GM19193 (cell line): ENCODE results near the gene RABAC1.

Source experiments
- POLR2A ChIP-seq: IDR thresholded peaks from 4 replicates; pipeline ENCODE4 v1.6.1; 2011; ENCODE audit not compliant: insufficient read depth, insufficient read length; ENCODE audit errors: extremely low read depth

Gene RABAC1

DNA sequence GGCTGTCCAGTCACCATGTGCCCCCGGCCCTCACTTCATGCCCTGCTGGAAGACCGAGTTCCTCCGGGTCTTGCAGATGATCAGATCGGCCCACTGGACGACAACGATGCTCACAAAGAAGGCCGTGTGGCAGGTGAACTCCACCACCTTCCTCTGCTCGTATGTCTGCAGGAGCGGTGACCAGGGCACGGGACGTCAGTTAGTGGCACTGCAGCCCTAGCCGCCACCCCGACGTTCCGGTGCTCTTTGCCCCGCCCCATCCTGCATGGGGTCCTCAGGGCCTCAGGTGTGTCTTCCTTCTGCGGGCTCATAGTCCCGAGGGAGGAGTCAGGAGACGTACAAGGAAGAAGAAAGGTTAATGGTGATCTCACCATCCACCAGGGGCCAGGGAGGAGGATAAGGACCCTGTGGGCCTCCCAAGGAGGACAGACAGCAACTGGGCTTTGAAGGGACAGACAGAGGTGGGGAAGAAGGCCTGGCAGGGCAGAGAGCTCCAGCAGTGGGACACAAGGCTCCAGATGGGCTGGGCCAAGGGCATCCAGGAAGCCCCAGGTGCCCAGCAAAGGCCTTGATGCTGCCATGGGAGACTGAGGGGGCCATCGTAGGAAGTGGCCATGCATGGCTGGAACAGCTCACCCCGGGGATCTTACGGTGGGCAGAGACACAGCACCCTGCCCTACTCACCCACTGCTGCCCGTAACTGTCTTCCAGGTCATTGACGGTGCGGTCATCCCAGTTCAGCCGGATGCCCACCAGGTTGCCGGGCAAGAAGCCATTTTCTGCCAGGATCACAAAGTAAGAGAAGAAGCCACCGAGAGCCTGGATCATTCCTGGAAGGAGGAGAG, 9.9 kb upstream of the RABAC1 start:
- TF ChIP-seq POLR2A, result no peak

DNA sequence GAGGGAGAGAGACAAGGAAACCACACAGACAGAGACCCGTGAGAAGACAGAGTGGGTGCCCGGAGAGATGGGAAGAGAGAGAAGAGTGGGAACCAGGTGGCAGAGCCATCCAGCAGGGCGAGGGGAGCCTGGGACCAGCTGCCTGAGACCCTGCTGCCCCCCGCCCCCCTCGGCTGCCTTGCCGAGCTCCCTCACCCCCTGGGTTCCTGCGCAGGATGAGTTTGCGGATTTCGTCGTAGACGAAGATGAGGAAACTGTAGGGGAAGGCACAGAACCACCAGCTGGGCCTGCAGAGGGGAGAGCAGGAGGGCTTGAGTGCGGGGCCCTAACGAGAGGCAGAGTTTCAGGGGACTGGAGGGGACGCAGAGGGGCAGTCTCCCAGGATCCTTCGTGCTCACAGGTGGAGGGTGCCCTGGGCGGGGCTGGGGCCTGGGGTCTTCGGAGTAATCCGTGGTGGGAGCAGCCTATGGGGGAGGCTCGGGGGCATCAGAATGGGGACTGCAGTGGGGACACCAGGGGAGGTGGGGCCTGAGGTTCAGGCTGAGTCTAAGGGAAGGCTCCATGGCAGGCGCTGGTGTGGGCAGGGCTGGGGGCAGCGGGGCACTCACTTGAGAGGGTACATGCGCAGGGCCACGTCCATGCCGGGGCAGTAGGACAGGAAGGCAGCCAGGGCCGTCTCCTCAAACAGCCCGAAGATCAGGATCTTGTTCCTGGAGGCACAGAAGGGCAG, 8.1 kb upstream of the RABAC1 start:
- TF ChIP-seq POLR2A, result no peak

- no peak for TF ChIP-seq POLR2A
These were observed 6.0 kb upstream of the RABAC1 start for GRCh38 chr19:41965106-41965505.

GRCh38 chr19:41960973-41961372, 1.9 kb upstream of the RABAC1 start:
- no peak for TF ChIP-seq POLR2A

- TF ChIP-seq POLR2A, result no peak
These were observed 610 bp downstream of the RABAC1 start for GRCh38 chr19:41958367-41959055.

GRCh38 chr19:41957838-41958366, 1.2 kb downstream of the RABAC1 start:
- TF ChIP-seq POLR2A, result no peak

DNA sequence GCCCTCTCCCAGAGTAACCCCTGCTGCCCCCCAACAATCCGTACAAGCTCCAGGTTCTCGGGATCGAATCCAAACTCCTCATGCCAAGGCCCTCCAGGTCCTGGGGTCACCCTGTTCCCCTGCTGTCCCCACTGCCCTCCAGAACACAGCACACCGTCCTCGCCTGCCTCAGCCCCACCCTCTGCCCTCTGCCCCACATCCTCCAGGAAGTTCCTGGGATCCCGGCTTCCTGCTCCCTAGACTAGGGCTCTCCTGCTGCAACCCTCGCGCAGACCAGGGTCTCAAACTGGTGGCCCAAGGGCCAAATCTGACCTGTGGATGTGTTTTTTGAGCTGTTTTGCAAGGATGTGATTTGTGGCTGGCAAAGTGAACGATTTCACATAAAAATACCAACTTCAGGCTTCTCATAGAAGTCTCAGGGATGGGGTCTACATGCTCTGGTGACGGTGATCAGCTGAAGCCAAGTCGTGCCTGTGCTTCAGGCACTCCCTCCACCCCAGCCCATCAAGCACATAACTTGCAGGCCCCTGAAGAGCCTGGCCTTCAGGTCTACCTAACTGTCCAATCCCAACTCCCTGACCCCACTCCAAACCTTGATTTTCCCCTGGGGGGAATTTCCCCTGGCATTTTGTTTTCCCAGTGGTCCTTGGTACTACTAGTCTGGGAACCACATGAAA, 1.8 kb downstream of the RABAC1 start:
- no peak for TF ChIP-seq POLR2A

GRCh38 chr19:41956621-41957020, 2.5 kb downstream of the RABAC1 start:
- TF ChIP-seq POLR2A, result no peak

- no peak for TF ChIP-seq POLR2A
These were observed 3.6 kb downstream of the RABAC1 start for GRCh38 chr19:41955521-41955920.

DNA sequence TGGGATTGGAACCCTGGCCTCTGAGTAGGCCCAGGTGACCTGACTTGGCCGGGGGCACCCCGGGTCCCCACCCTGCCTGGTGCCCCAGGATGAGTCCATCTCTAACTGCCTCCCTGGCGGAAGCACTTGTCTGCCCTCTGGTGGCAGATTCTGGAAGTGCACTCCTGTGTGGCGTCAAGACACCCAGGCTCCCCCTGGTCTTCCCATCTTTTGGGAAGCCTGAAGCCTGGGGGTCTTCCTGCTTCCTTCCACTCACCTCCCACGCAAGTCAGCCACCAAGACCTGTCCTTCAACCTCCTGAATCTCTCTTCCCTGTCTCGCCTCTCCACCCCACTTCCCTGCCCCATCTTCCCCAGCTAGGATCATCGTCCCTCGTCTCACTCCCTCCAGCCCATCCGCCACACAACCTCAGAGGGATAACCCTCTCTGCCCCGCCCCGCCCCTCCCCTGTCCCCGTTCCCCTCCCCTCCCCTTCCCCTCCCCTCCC, 7.4 kb downstream of the RABAC1 start:
- TF ChIP-seq POLR2A, result no peak

- no peak for TF ChIP-seq POLR2A
These were observed 12.0 kb downstream of the RABAC1 start for GRCh38 chr19:41947091-41947490.

- peak; percentile 30 for TF ChIP-seq POLR2A
These were observed 13.9 kb downstream of the RABAC1 start for GRCh38 chr19:41945135-41945766.

GRCh38 chr19:41944336-41944735, 14.8 kb downstream of the RABAC1 start:
- no peak for TF ChIP-seq POLR2A
